Measurements from ENCODE around the gene DNAJC30. TPM values are rescaled to one million over a fixed set of nuclear protein-coding genes. Genes with fewer than 3 reads are reported as not detected.

DNAJC30 gene
- total RNA-seq, 1 experiment from 2014 or later: 6.8 TPM

GRCh38 chr7:73650524-73650923 lies 32.7 kb downstream of the DNAJC30 start:
- H3K4me3 Mint-ChIP-seq: no peak overlapping the region
- TF ChIP-seq PRRX2 (CRISPR knock-in tag; IDR thresholded peaks at IDR 0.05) (no peak), SP1 (CRISPR knock-in tag; conservative IDR thresholded peaks at IDR 0.05) (no peak), GABPB1 (CRISPR knock-in tag; IDR thresholded peaks at IDR 0.05) (no peak), ARID4B (CRISPR knock-in tag; IDR thresholded peaks at IDR 0.05; ENCODE audit: borderline replicate concordance) (no peak), NFATC4 (CRISPR knock-in tag; IDR thresholded peaks at IDR 0.05) (no peak), EMX1 (CRISPR knock-in tag; IDR thresholded peaks at IDR 0.05) (no peak), NR2C2 (CRISPR knock-in tag; IDR thresholded peaks at IDR 0.05) (no peak), KAT7 (CRISPR knock-in tag; IDR thresholded peaks at IDR 0.05; ENCODE audit: borderline replicate concordance) (no peak), JAZF1 (CRISPR knock-in tag; IDR thresholded peaks at IDR 0.05) (no peak), RELA (CRISPR knock-in tag; IDR thresholded peaks at IDR 0.05; ENCODE audit: borderline replicate concordance) (no peak), CREB1 (CRISPR knock-in tag; IDR thresholded peaks at IDR 0.05) (no peak), CBFB (CRISPR knock-in tag; IDR thresholded peaks at IDR 0.05; ENCODE audit: low read depth) (no peak), ZNF423 (CRISPR knock-in tag; IDR thresholded peaks at IDR 0.05) (no peak), JUN (CRISPR knock-in tag; IDR thresholded peaks at IDR 0.05) (no peak), NFE2L1 (CRISPR knock-in tag; IDR thresholded peaks at IDR 0.05) (no peak)
- TF ChIP-seq, protein P1, sequence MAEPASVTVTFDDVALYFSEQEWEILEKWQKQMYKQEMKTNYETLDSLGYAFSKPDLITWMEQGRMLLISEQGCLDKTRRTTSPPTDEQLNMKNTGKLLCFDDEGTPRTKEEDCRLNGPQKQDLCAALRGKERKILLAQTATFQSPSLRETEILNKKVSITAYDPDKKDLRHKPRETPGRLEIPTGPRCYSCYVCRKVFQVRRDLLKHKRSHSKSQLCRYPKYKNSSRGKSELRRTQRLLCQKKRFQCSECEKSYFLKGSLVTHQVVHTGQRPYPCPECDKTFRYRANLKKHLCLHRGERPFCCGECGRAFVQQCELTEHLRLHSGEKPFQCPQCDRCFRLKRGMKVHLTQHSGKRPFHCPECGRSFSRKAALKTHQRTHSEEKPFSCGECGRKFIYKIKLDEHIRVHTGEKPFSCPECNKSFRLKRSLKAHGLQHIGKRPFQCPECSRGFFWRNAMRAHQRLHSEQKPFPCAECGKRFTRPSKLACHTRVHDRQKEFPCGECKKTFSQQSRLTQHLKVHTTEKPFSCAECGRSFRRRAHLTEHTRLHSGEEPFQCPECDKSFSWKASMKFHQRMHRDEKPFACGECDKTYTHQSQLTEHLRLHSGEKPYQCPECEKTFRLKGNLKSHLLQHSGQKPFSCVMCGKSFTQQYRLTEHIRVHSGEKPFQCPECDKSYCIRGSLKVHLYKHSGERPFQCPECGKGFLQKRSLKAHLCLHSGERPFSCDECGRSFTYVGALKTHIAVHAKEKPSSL (CRISPR knock-in tag; conservative IDR thresholded peaks at IDR 0.05): no peak
- TF ChIP-seq, protein P2, sequence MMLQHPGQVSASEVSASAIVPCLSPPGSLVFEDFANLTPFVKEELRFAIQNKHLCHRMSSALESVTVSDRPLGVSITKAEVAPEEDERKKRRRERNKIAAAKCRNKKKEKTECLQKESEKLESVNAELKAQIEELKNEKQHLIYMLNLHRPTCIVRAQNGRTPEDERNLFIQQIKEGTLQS (CRISPR knock-in tag; conservative IDR thresholded peaks at IDR 0.05): no peak
- TF ChIP-seq, protein P3, sequence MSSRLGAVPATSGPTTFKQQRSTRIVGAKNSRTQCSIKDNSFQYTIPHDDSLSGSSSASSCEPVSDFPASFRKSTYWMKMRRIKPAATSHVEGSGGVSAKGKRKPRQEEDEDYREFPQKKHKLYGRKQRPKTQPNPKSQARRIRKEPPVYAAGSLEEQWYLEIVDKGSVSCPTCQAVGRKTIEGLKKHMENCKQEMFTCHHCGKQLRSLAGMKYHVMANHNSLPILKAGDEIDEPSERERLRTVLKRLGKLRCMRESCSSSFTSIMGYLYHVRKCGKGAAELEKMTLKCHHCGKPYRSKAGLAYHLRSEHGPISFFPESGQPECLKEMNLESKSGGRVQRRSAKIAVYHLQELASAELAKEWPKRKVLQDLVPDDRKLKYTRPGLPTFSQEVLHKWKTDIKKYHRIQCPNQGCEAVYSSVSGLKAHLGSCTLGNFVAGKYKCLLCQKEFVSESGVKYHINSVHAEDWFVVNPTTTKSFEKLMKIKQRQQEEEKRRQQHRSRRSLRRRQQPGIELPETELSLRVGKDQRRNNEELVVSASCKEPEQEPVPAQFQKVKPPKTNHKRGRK (CRISPR knock-in tag; IDR thresholded peaks at IDR 0.05; ENCODE audit: borderline replicate concordance): no peak
- TF ChIP-seq, protein P4, sequence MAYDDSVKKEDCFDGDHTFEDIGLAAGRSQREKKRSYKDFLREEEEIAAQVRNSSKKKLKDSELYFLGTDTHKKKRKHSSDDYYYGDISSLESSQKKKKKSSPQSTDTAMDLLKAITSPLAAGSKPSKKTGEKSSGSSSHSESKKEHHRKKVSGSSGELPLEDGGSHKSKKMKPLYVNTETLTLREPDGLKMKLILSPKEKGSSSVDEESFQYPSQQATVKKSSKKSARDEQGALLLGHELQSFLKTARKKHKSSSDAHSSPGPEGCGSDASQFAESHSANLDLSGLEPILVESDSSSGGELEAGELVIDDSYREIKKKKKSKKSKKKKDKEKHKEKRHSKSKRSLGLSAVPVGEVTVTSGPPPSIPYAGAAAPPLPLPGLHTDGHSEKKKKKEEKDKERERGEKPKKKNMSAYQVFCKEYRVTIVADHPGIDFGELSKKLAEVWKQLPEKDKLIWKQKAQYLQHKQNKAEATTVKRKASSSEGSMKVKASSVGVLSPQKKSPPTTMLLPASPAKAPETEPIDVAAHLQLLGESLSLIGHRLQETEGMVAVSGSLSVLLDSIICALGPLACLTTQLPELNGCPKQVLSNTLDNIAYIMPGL (CRISPR knock-in tag; IDR thresholded peaks at IDR 0.05): no peak
- TF ChIP-seq, protein P5, sequence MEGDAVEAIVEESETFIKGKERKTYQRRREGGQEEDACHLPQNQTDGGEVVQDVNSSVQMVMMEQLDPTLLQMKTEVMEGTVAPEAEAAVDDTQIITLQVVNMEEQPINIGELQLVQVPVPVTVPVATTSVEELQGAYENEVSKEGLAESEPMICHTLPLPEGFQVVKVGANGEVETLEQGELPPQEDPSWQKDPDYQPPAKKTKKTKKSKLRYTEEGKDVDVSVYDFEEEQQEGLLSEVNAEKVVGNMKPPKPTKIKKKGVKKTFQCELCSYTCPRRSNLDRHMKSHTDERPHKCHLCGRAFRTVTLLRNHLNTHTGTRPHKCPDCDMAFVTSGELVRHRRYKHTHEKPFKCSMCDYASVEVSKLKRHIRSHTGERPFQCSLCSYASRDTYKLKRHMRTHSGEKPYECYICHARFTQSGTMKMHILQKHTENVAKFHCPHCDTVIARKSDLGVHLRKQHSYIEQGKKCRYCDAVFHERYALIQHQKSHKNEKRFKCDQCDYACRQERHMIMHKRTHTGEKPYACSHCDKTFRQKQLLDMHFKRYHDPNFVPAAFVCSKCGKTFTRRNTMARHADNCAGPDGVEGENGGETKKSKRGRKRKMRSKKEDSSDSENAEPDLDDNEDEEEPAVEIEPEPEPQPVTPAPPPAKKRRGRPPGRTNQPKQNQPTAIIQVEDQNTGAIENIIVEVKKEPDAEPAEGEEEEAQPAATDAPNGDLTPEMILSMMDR (IDR thresholded peaks at IDR 0.05): no peak
- no peaks in the 10 kb centered on the region for H3K36me3 Mint-ChIP-seq
- H3K9me3 Mint-ChIP-seq: peaks cover 8% of the 10 kb centered on the region
- no peak for ATAC-seq
- DNase-seq (ENCODE audit: low spot score): no peak
- ChIA-PET CTCF (no interaction called here), POLR2A (no interaction called here)
- H3K27ac Mint-ChIP-seq: no peak overlapping the region
- peaks cover 66% of the 10 kb centered on the region for H3K27me3 Mint-ChIP-seq (ENCODE audit: low read depth)
- peaks cover 15% of the 10 kb centered on the region for H3K4me1 Mint-ChIP-seq
